HuH-7.5 (cell line): ENCODE data around the gene S1PR3.

Source experiments
- DNase-seq: peaks from one replicate; pipeline ENCODE4 v3.0.0; 2011; ENCODE audit warnings: low spot score

S1PR3 gene

GRCh38 chr9:89038382-89039103 lies 47.3 kb downstream of the S1PR3 start:
- DNase-seq: no peak

- DNase-seq: no peak
Observed at GRCh38 chr9:89039104-89039465, 47.8 kb downstream of the S1PR3 start.

GRCh38 chr9:89039664-89040063 lies 48.4 kb downstream of the S1PR3 start:
- no peak for DNase-seq

- no peak for DNase-seq
Observed at GRCh38 chr9:89042984-89043383, 51.7 kb downstream of the S1PR3 start.

GRCh38 chr9:89044104-89044503 lies 52.8 kb downstream of the S1PR3 start:
- DNase-seq: no peak

- DNase-seq: no peak
Observed at GRCh38 chr9:89044881-89045280, 53.6 kb downstream of the S1PR3 start.

GRCh38 chr9:89046832-89047231 lies 55.6 kb downstream of the S1PR3 start:
- DNase-seq: no peak

GRCh38 chr9:89047667-89048066 lies 56.4 kb downstream of the S1PR3 start:
- DNase-seq: no peak

- no peak for DNase-seq
Observed at GRCh38 chr9:89048616-89049015, 57.3 kb downstream of the S1PR3 start.

GRCh38 chr9:89049646-89050045 lies 58.4 kb downstream of the S1PR3 start:
- no peak for DNase-seq

- DNase-seq: no peak
Observed at GRCh38 chr9:89051421-89052025, 60.3 kb downstream of the S1PR3 start.

GRCh38 chr9:89052470-89053097 lies 61.3 kb downstream of the S1PR3 start:
- no peak for DNase-seq

- no peak for DNase-seq
Observed at GRCh38 chr9:89053301-89053700, 62.0 kb downstream of the S1PR3 start.
